GM12878 (cell line): ENCODE data around the gene FGFRL1.

Experiments used
- CTCF ChIP-seq, 3 experiments: IDR thresholded peaks in 2 of 3; conservative IDR thresholded peaks in 1 of 3; 2 replicates each; pipeline ENCODE4 v1.5.1; 2011; ENCODE audit warnings: low read depth in 3 of 3, low read length in 3 of 3, mild to moderate bottlenecking in 3 of 3, control low read depth in 2 of 3, moderate library complexity in 2 of 3, inconsistent platforms in 1 of 3, mixed read lengths in 1 of 3; ENCODE audit not compliant: control insufficient read depth in 2 of 3, insufficient read depth in 1 of 3; ENCODE audit errors: extremely low read depth in 1 of 3
- HDAC2 ChIP-seq: fragments of 200-600 bp; sonication (generic); IDR thresholded peaks from 2 replicates; pipeline ENCODE4 v1.6.1; 2017
- PAX8 ChIP-seq: fragments of 450-650 bp; IDR thresholded peaks from 2 replicates; pipeline ENCODE4 v1.6.1; 2017; ENCODE audit warnings: mild to moderate bottlenecking, moderate library complexity
- POLR2AphosphoS5 ChIP-seq: IDR thresholded peaks from 2 replicates; pipeline ENCODE4 v1.6.1; 2011; ENCODE audit warnings: mild to moderate bottlenecking, low read length, inconsistent platforms
- SUPT20H ChIP-seq: IDR thresholded peaks from 2 replicates; pipeline ENCODE4 v1.6.1; 2011; ENCODE audit warnings: low read depth, mild to moderate bottlenecking, low read length, moderate library complexity, borderline replicate concordance; ENCODE audit not compliant: control insufficient read depth

GRCh38 chr4:984336-985054, 26.9 kb upstream of the FGFRL1 start:
- no peak for TF ChIP-seq PAX8
- no peak for TF ChIP-seq SUPT20H
- no peak for TF ChIP-seq HDAC2
- TF ChIP-seq CTCF (IDR thresholded peaks at IDR 0.05 in 2 of 3, conservative IDR thresholded peaks at IDR 0.05 in 1 of 3; ENCODE audit: control insufficient read depth in 2 of 3, extremely low read depth in 1 of 3, insufficient read depth in 1 of 3, low read depth in 3 of 3, low read length in 3 of 3), result no peak
- no peak for TF ChIP-seq POLR2AphosphoS5
